ENCODE data around the gene POLN.

The POLN gene

GRCh38 chr4:2250357-2251072 is 8.6 kb upstream of the POLN start:
- Mint-ChIP-seq H3K9me3 (no peaks in the 10 kb centered on the region), H3K4me1 (peaks cover 14% of the 10 kb centered on the region), H3K27me3 (ENCODE audit: low read depth) (no peaks in the 10 kb centered on the region), H3K36me3 (ENCODE audit: low read depth) (peaks cover 15% of the 10 kb centered on the region), H3K4me3 (no peak overlapping the region), H3K27ac (no peak overlapping the region)
- no peak for TF ChIP-seq CTCF (IDR thresholded peaks at IDR 0.05; ENCODE audit: unreplicated experiment in 3 of 3)

DNA sequence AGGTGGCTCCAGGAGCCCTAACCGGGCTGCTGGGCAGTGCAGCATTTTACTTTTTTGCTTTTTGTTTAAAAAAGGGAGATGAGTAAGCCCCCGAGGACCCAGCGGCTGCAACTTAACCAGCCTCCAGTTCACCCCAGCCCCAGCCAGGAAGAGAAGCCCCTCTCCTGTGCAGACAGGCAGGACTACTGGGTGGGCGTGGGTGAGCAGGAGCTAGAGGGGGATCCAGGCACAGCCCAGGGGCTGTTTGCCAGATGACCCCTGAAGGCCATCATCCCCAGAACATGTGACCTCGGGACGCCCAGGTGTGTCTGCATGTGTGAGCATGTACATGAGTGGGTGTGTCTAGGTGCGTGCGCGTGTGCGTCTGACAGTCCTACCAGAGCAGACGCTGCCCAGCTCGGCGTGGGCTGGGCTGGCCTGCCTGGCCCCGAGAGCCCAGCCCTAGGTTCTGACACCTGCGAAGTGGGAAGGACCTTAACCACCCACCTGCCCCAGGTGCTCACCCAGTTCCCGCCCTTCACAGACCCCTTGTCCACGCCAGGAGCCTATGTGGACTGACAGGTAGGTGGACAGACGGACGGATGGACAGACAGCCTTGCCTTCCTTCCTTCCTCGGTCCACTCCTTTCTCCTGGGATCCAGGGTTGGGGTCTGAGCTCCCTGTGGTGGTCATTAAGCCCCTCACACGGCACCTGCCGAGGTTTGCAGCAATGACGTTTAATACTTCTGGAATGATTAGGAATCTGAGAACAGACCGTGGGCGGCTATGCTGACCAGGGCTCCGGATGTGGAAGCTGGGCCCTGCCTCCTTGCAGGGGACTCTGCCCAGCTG is 7.8 kb upstream of the POLN start:
- Mint-ChIP-seq H3K9me3 (no peaks in the 10 kb centered on the region), H3K27ac (no peak overlapping the region), H3K4me3 (no peak overlapping the region), H3K4me1 (peaks cover 18% of the 10 kb centered on the region), H3K36me3 (ENCODE audit: low read depth) (peaks cover 11% of the 10 kb centered on the region), H3K27me3 (ENCODE audit: low read depth) (no peaks in the 10 kb centered on the region)
- no peak for TF ChIP-seq CTCF (IDR thresholded peaks at IDR 0.05; ENCODE audit: unreplicated experiment in 3 of 3)

DNA sequence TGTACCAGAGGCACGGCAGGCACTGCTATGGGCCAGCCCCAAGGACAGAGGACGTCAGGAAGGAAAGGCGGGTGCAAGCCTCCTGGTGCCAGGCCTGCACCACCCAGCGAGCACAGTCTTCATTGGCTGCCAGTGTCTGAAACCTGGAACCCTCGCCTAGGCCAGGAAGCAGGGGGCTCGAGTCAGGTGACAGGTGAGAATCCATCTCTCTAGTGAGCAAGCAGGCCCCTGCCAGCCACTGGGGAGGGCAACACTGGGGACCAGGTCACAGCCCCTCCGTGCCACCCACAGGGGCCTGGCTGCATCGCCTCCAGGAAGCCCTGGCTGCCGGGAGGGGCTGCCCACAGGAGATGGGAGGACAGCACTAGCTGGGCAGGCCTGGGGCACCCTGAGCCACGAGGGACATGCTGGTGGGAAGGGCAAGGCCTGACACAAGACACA is 6.9 kb upstream of the POLN start:
- no peaks in the 10 kb centered on the region for H3K27me3 Mint-ChIP-seq (ENCODE audit: low read depth)
- peaks cover 4% of the 10 kb centered on the region for H3K36me3 Mint-ChIP-seq (ENCODE audit: low read depth)
- peaks cover 18% of the 10 kb centered on the region for H3K4me1 Mint-ChIP-seq
- H3K4me3 Mint-ChIP-seq, result no peak overlapping the region
- peak overlapping the region in 1 of 3 experiments; percentile 63 for H3K27ac Mint-ChIP-seq
- no peaks in the 10 kb centered on the region for H3K9me3 Mint-ChIP-seq
- no peak for TF ChIP-seq CTCF (IDR thresholded peaks at IDR 0.05; ENCODE audit: unreplicated experiment in 3 of 3)

- Mint-ChIP-seq H3K4me3 (no peak overlapping the region), H3K27ac (no peak overlapping the region), H3K27me3 (ENCODE audit: low read depth) (no peaks in the 10 kb centered on the region), H3K9me3 (no peaks in the 10 kb centered on the region), H3K36me3 (ENCODE audit: low read depth) (peaks cover 4% of the 10 kb centered on the region), H3K4me1 (peaks cover 25% of the 10 kb centered on the region)
- TF ChIP-seq CTCF (IDR thresholded peaks at IDR 0.05; ENCODE audit: unreplicated experiment in 3 of 3), result no peak
These were observed 6.3 kb upstream of the POLN start for GRCh38 chr4:2248044-2248780.

DNA sequence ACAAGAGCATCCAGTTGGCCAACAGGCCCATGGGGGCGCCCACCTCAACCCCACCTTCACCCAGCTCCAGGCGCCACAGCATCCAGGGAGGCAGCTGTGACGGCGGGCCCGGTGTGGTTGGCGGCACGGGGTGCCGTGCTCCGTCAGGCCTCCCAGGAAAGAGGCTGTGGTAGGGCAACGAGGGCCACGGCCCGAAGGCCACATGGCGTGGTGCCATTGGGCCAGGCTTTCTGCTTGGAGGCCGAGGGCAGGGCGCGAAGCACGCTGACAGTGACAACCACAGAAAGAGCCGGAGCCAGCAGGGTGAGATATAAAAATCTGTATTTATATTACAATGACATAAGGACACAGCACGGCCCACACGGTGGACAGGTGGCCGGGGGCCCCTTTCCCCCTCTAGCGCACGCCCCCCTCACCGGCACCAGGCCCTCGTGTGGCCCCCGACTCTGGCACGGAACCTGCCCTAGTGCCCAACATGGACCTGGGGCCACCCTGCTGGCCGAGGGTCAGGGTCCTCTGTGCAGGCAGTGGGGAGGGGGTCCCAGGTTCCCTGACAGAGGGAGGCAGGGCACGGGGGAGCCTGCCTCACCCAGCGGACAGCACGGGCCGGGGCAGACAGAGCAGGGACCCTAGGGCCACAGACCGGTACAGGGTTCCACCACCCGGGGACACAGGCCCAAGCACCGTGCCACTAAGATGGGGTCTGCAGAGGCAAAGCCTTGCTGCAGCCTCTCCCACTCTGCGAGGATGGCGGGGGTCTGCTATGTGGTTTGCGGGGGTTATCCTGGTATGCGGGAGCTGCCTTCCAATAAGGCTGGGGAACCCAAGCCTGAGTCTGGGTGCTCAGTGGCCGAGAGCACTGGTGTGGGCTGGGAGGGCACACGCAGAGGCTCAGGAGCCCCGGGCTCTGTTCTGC is 5.5 kb upstream of the POLN start:
- Mint-ChIP-seq H3K27ac (no peak overlapping the region), H3K27me3 (ENCODE audit: low read depth) (no peaks in the 10 kb centered on the region), H3K4me1 (peaks cover 25% of the 10 kb centered on the region), H3K36me3 (ENCODE audit: low read depth) (peaks cover 4% of the 10 kb centered on the region), H3K4me3 (no peak overlapping the region), H3K9me3 (no peaks in the 10 kb centered on the region)
- TF ChIP-seq CTCF (IDR thresholded peaks at IDR 0.05; ENCODE audit: unreplicated experiment in 3 of 3), result no peak

All from nephron (organoid).